Tibial artery (tissue), 4 donors: Measurements from ENCODE around the gene DTX1.

Experiments
- DNase-seq, 2 donors: peaks; one replicate each; pipeline ENCODE4 v3.0.0-alpha.2; 2019
- H3K27ac ChIP-seq, 2 donors: fragments of 200-600 bp; sonication (generic) in 1 of 2; 1 replicate in 1 of 2; 2 replicates in 1 of 2; pipeline ENCODE4 v1.5.1; 2018 to 2019; ENCODE audit warnings: mild to moderate bottlenecking in 1 of 2
- H3K27me3 ChIP-seq, 2 donors: fragments of 200-600 bp; sonication (generic) in 1 of 2; one replicate each; pipeline versions ENCODE4 v1.5.1 to v1.6.0; 2016 to 2019
- H3K36me3 ChIP-seq, 3 donors: fragments of 200-600 bp; sonication (generic) in 2 of 3; one replicate each; pipeline ENCODE4 v1.5.1; 2016 to 2019; ENCODE audit warnings: mild to moderate bottlenecking in 2 of 3
- H3K4me1 ChIP-seq, 4 donors: fragments of 200-600 bp; sonication (generic) in 2 of 4; 1 replicate in 3 of 4; 2 replicates in 1 of 4; pipeline ENCODE4 v1.5.1; 2016 to 2019
- H3K4me3 ChIP-seq, 2 donors: fragments of 200-600 bp; sonication (generic) in 1 of 2; 1 replicate in 1 of 2; 2 replicates in 1 of 2; pipeline ENCODE4 v1.5.1; 2018 to 2019; ENCODE audit warnings: mild to moderate bottlenecking in 2 of 2
- H3K9me3 ChIP-seq, 3 donors: fragments of 200-600 bp; sonication (generic) in 1 of 3; one replicate each; pipeline ENCODE4 v1.5.1; 2016 to 2019
- CTCF ChIP-seq, 2 experiments: fragments of 200-600 bp in 1 of 2; fragments of 450-650 bp in 1 of 2; IDR thresholded peaks; one replicate each; pipeline ENCODE4 v1.5.1; 2017 to 2019; ENCODE audit warnings: antibody characterized with exemption in 2 of 2, mild to moderate bottlenecking in 1 of 2, moderate library complexity in 1 of 2
- intact Hi-C: fragments of 100-400 bp; cut with DNase I; formaldehyde crosslinking; loops from one replicate; pipeline ENCODE4 v1.15.0; 2023; ENCODE audit warnings: low total_unique reads

DTX1 gene

GRCh38 chr12:113039911-113040445 is 16.6 kb upstream of the DTX1 start:
- intact Hi-C loops = no loop called here
- no peak for TF ChIP-seq CTCF (IDR thresholded peaks at IDR 0.05)
- Histone ChIP-seq H3K27me3 (peaks cover 0 to 29% of the 10 kb centered on the region in 2 donors), H3K4me3 (no peak overlapping the region), H3K36me3 (no peaks in the 10 kb centered on the region), H3K9me3 (no peaks in the 10 kb centered on the region), H3K27ac (no peak overlapping the region), H3K4me1 (no peaks in the 10 kb centered on the region)
- DNase-seq = no peak

GRCh38 chr12:113040722-113041171 is 15.8 kb upstream of the DTX1 start:
- no peaks in the 10 kb centered on the region for H3K4me1 ChIP-seq
- no peak for TF ChIP-seq CTCF (IDR thresholded peaks at IDR 0.05)
- H3K36me3 ChIP-seq = no peaks in the 10 kb centered on the region
- H3K27ac ChIP-seq = no peak overlapping the region
- H3K4me3 ChIP-seq = no peak overlapping the region
- H3K27me3 ChIP-seq = peaks cover 0 to 29% of the 10 kb centered on the region in 2 donors
- intact Hi-C loops = no loop called here
- DNase-seq = peak; percentile 84 to 92
- no peaks in the 10 kb centered on the region for H3K9me3 ChIP-seq

GRCh38 chr12:113041560-113041959 is 15.0 kb upstream of the DTX1 start:
- DNase-seq = no peak
- Histone ChIP-seq H3K4me3 (no peak overlapping the region), H3K27me3 (peaks cover 0 to 31% of the 10 kb centered on the region in 2 donors), H3K36me3 (no peaks in the 10 kb centered on the region), H3K4me1 (no peaks in the 10 kb centered on the region), H3K9me3 (no peaks in the 10 kb centered on the region), H3K27ac (no peak overlapping the region)
- no peak for TF ChIP-seq CTCF (IDR thresholded peaks at IDR 0.05)
- intact Hi-C loops = no loop called here

- Histone ChIP-seq H3K4me1 (no peaks in the 10 kb centered on the region), H3K9me3 (no peaks in the 10 kb centered on the region), H3K27ac (no peak overlapping the region), H3K27me3 (peaks cover 0 to 27% of the 10 kb centered on the region in 2 donors), H3K4me3 (no peak overlapping the region), H3K36me3 (no peaks in the 10 kb centered on the region)
- DNase-seq = no peak
- intact Hi-C loops = no loop called here
- TF ChIP-seq CTCF (IDR thresholded peaks at IDR 0.05) = no peak
These were observed 13.3 kb upstream of the DTX1 start for GRCh38 chr12:113043240-113043639.

GRCh38 chr12:113044516-113044915 is 12.0 kb upstream of the DTX1 start:
- H3K9me3 ChIP-seq = no peaks in the 10 kb centered on the region
- no peak overlapping the region for H3K27ac ChIP-seq
- H3K4me3 ChIP-seq = no peak overlapping the region
- peaks cover 0 to 28% of the 10 kb centered on the region in 2 donors for H3K27me3 ChIP-seq
- no peak for TF ChIP-seq CTCF (IDR thresholded peaks at IDR 0.05)
- no peaks in the 10 kb centered on the region for H3K36me3 ChIP-seq
- intact Hi-C loops = no loop called here
- H3K4me1 ChIP-seq = no peaks in the 10 kb centered on the region
- no peak for DNase-seq

- TF ChIP-seq CTCF (IDR thresholded peaks at IDR 0.05) = peak; percentile 69 to 70
- H3K36me3 ChIP-seq = no peaks in the 10 kb centered on the region
- H3K27ac ChIP-seq = no peak overlapping the region
- peak in 1 of 2 donors; percentile 51 for DNase-seq
- H3K9me3 ChIP-seq = no peaks in the 10 kb centered on the region
- peaks cover 0 to 39% of the 10 kb centered on the region in 2 donors for H3K27me3 ChIP-seq
- intact Hi-C loops = loop anchor here (5.0 kb wide), 1 partner anchor 124 kb away; no protein-coding TSS in a partner anchor
- no peaks in the 10 kb centered on the region for H3K4me1 ChIP-seq
- no peak overlapping the region for H3K4me3 ChIP-seq
These were observed 7.8 kb upstream of the DTX1 start for GRCh38 chr12:113048716-113049127.
